HFFc6 (cell line): Measurements from ENCODE around the gene BMP8A. TPM values are rescaled to one million over a fixed set of nuclear protein-coding genes. Genes with fewer than 3 reads are reported as not detected.
A peak's percentile ranks its signal among the peaks of the same experiment; 100 is the strongest.

Source experiments
- DNase-seq: peaks from one replicate; pipeline ENCODE4 v3.0.0-alpha.2; 2018
- H3K27ac Mint-ChIP-seq: 2 replicates; pipeline ENCODE4 v1.8.0; 2020; ENCODE audit warnings: mild to moderate bottlenecking, mixed read lengths
- H3K27me3 Mint-ChIP-seq: 2 replicates; pipeline ENCODE4 v1.8.0; 2021; ENCODE audit warnings: mild to moderate bottlenecking, moderate library complexity, mixed read lengths; ENCODE audit not compliant: insufficient read depth
- H3K36me3 Mint-ChIP-seq: 2 replicates; pipeline ENCODE4 v1.8.0; 2021; ENCODE audit warnings: low read depth, mixed read lengths
- H3K4me1 Mint-ChIP-seq: 2 replicates; pipeline ENCODE4 v1.8.0; 2020; ENCODE audit warnings: low read depth, mixed read lengths
- H3K4me3 Mint-ChIP-seq: 2 replicates; pipeline ENCODE4 v1.8.0; 2020; ENCODE audit warnings: mild to moderate bottlenecking, moderate library complexity, mixed read lengths
- H3K9me3 Mint-ChIP-seq: 2 replicates; pipeline ENCODE4 v1.8.0; 2020; ENCODE audit warnings: mild to moderate bottlenecking, mixed read lengths
- total RNA-seq, 6 experiments: library from RNA; stranded (reverse); fragmentation: NEBNext Ultra II Directional; extraction: Animal tissue kit (Norgen Biotek cat#: 25700); gene quantifications; 2 replicates in 1 of 6; 3 replicates in 5 of 6; pipeline ENCODE4 v1.2.3, GENCODE V29; 2021
- TF ChIP-seq, protein P1 (sequence below): fragments of 200-600 bp; sonication (generic); IDR thresholded peaks from 2 replicates; pipeline ENCODE4 v1.5.0; 2021; ENCODE audit warnings: antibody characterized with exemption, mild to moderate bottlenecking

BMP8A gene
- total RNA-seq, 6 experiments from 2014 or later = not detected

DNA sequence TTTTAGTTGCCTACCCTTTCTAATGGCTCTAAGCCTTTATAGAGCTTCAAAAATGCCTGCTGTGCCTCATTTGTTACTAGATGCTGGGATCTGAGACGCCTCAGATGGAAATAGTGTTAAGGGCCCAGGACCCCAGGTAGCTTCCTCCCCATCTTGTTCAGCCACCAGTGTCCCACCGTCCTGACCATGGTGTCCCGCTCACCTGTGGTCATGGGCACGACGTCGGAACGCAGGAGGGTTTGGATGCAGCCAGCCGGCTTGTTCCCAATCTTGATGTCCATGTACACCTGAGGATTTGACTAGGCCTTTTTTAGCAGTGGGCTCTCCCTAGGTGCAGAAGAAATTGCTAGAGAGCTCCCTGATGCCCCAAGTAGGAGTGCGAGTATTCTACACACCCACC is 54.1 kb downstream of the BMP8A start:
- no peaks in the 10 kb centered on the region for H3K9me3 Mint-ChIP-seq
- no peak for DNase-seq
- H3K27ac Mint-ChIP-seq = no peak overlapping the region
- peaks cover 4% of the 10 kb centered on the region; the same call in 1 of the 2 replicates for H3K4me1 Mint-ChIP-seq
- TF ChIP-seq, protein P1, sequence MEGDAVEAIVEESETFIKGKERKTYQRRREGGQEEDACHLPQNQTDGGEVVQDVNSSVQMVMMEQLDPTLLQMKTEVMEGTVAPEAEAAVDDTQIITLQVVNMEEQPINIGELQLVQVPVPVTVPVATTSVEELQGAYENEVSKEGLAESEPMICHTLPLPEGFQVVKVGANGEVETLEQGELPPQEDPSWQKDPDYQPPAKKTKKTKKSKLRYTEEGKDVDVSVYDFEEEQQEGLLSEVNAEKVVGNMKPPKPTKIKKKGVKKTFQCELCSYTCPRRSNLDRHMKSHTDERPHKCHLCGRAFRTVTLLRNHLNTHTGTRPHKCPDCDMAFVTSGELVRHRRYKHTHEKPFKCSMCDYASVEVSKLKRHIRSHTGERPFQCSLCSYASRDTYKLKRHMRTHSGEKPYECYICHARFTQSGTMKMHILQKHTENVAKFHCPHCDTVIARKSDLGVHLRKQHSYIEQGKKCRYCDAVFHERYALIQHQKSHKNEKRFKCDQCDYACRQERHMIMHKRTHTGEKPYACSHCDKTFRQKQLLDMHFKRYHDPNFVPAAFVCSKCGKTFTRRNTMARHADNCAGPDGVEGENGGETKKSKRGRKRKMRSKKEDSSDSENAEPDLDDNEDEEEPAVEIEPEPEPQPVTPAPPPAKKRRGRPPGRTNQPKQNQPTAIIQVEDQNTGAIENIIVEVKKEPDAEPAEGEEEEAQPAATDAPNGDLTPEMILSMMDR = no peak
- peaks cover 12% of the 10 kb centered on the region; the same call in 1 of the 2 replicates for H3K36me3 Mint-ChIP-seq
- no peak overlapping the region for H3K4me3 Mint-ChIP-seq
- no peaks in the 10 kb centered on the region for H3K27me3 Mint-ChIP-seq

DNA sequence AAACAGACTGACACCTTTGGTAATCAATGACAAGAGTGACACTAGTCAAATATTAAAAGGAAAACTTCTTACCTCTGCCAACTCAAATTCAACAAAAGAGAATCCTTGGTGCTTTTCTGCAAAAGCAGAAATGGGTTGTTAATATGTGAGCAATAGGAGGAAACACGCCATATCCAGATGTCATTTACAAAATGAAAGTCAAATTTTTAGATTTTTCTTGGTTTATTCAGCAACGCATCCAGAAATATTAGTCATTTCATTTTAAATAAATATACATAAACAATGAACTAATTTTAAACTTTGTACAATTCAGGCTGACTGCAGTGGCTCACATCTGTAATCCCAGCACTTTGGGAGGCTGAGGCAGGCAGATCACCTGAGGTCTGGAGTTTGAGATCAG is 62.8 kb downstream of the BMP8A start:
- Mint-ChIP-seq H3K9me3 (no peaks in the 10 kb centered on the region), H3K36me3 (peaks cover 19% of the 10 kb centered on the region), H3K4me1 (peaks cover 11% of the 10 kb centered on the region; the same call in 1 of the 2 replicates), H3K4me3 (no peak overlapping the region), H3K27me3 (peaks cover 3% of the 10 kb centered on the region; the same call in 1 of the 2 replicates), H3K27ac (no peak overlapping the region)
- DNase-seq = no peak
- TF ChIP-seq, protein P1 = no peak

DNA sequence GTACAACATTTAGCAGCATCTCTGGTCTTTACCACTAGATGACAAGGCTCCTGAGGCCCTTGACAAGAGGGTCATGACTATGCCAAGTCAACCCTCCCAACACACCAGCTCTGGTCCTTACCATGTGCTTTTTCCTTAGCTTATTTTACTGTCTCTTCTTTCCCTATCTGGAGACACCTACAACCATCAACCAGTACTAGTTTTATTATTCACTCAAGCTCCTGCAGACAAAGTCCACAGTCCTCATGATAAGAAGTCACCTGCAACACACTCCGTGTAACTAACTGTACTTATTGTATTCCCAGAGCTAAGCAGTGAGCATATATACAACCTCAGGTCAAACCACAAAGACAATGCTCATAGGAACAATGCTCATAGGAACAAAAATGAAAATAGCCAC is 69.8 kb downstream of the BMP8A start:
- H3K36me3 Mint-ChIP-seq = peaks cover 50% of the 10 kb centered on the region
- no peaks in the 10 kb centered on the region for H3K9me3 Mint-ChIP-seq
- peaks cover 3% of the 10 kb centered on the region for H3K27me3 Mint-ChIP-seq
- TF ChIP-seq, protein P1 = no peak
- H3K27ac Mint-ChIP-seq = no peak overlapping the region
- no peak overlapping the region for H3K4me3 Mint-ChIP-seq
- H3K4me1 Mint-ChIP-seq = peaks cover 11% of the 10 kb centered on the region; the same call in 1 of the 2 replicates
- no peak for DNase-seq

DNA sequence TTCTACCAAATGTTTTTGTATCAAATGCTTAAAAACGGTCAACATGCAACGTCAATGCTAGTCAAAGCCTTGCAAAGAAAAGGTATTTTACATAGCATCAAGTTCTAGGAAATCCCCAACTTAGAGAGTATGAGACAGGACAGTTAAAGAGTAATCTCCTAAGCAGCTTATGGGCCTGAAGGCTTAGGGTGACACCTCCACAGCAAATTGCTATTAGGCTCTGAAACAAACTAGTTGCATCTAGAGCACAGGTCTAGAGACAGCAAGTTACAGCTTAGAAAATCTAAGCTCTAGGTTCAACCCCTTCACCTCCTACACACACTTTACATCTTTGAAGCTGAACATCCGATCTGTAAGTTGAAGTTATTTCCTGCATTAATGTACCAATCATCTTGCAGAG is 71.5 kb downstream of the BMP8A start:
- Mint-ChIP-seq H3K36me3 (peaks cover 66% of the 10 kb centered on the region), H3K4me1 (peaks cover 11% of the 10 kb centered on the region; the same call in 1 of the 2 replicates), H3K27ac (0 out of 2 replicates have a peak overlapping the region, but pooled peaks have one; percentile 26), H3K4me3 (no peak overlapping the region), H3K27me3 (peaks cover 3% of the 10 kb centered on the region), H3K9me3 (no peaks in the 10 kb centered on the region)
- TF ChIP-seq, protein P1 = no peak
- DNase-seq = no peak

DNA sequence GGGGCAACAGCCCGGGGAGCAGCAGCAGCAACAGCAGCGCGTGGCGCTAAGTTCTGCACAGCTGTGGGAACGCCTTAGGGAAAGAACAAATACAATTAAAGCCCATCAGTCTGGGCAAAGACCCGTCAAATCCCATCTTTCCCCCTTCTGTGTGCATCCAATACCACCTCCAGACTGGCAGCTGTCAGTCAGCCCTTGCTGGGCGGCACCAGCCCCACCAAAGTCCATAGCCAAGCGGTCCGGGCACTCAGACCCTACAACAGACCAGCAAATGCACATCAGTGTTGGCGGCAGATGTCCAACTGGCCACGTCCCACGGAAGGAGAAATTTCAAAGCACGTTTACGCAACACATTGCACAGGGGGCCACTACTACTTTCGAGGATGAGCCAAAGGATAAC is 72.2 kb downstream of the BMP8A start:
- no peaks in the 10 kb centered on the region for H3K9me3 Mint-ChIP-seq
- no peak overlapping the region for H3K4me3 Mint-ChIP-seq
- H3K27me3 Mint-ChIP-seq = peaks cover 3% of the 10 kb centered on the region
- H3K4me1 Mint-ChIP-seq = peaks cover 6% of the 10 kb centered on the region; the same call in 1 of the 2 replicates
- H3K36me3 Mint-ChIP-seq = peaks cover 65% of the 10 kb centered on the region
- DNase-seq = no peak
- no peak overlapping the region for H3K27ac Mint-ChIP-seq
- TF ChIP-seq, protein P1 = no peak

DNA sequence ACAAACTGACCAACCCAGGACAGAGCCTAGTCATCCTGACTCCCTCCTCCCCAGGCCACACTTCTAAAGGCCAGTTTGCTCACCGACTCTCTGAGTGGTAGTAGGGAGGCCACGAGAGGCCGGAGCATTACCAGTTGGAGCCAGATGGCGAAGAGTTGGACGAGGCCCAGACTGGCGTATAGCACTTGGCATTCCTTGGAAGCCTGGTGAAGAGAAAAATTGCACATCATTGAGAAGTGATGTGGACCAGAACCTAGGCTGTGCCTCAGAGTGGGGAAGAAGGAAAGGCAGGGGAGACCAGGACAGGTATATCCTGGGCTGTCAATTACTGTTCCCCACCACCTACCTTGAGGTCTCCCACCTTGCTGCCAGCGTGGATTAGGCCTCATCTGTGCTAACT is 72.9 kb downstream of the BMP8A start:
- DNase-seq = no peak
- Mint-ChIP-seq H3K27ac (no peak overlapping the region), H3K27me3 (no peaks in the 10 kb centered on the region; the same call in none of the 2 replicates), H3K9me3 (no peaks in the 10 kb centered on the region), H3K4me1 (no peaks in the 10 kb centered on the region), H3K36me3 (peaks cover 63% of the 10 kb centered on the region), H3K4me3 (no peak overlapping the region)
- TF ChIP-seq, protein P1 = no peak
